ENCODE results near the gene B3GNT3. TPM values are rescaled to one million over a fixed set of nuclear protein-coding genes. Genes with fewer than 3 reads are reported as not detected.

B3GNT3 gene
- total and polyA plus RNA-seq, 2 of the 8 experiments (the other 6 are each of a cell fraction or from before 2014, with no cell fraction given): 1.5 TPM

Small RNAs within 50 kb of the gene (small RNA-seq; reads per million reads assigned to genes)
- gene SNORA68 (ENCODE audit: insufficient read depth): not detected

Other genes with a start within 250 kb of the B3GNT3 start
- gene COLGALT1, start 239.5 kb upstream of the B3GNT3 start, total RNA-seq (2021; fragmentation: NEBNext Ultra II Directional; extraction: Animal tissue kit (Norgen Biotek cat#: 25700)): 40.4 and 44.7 TPM in 2 replicates
- gene COLGALT1, start 239.5 kb upstream of the B3GNT3 start, polyA plus RNA-seq (2011; rRNA removed): 58.1 and 62.8 TPM in 2 replicates
- gene UNC13A, start 106.8 kb upstream of the B3GNT3 start, total RNA-seq (2021; fragmentation: NEBNext Ultra II Directional; extraction: Animal tissue kit (Norgen Biotek cat#: 25700)): 45.0 and 47.6 TPM in 2 replicates
- gene UNC13A, start 106.8 kb upstream of the B3GNT3 start, polyA plus RNA-seq (2011; rRNA removed): 13.1 and 15.8 TPM in 2 replicates
- gene MAP1S, start 75.7 kb upstream of the B3GNT3 start, total RNA-seq (2021; fragmentation: NEBNext Ultra II Directional; extraction: Animal tissue kit (Norgen Biotek cat#: 25700)): 115 and 116 TPM in 2 replicates
- 66.7 and 161 TPM in 2 replicates for gene MAP1S, start 75.7 kb upstream of the B3GNT3 start, polyA plus RNA-seq (2011; rRNA removed)
- 25.9 and 27.0 TPM in 2 replicates for gene FCHO1, start 43.7 kb upstream of the B3GNT3 start, total RNA-seq (2021; fragmentation: NEBNext Ultra II Directional; extraction: Animal tissue kit (Norgen Biotek cat#: 25700))
- gene FCHO1, start 43.7 kb upstream of the B3GNT3 start, polyA plus RNA-seq (2011; rRNA removed): 13.0 and 19.5 TPM in 2 replicates
- gene INSL3, start 26.4 kb downstream of the B3GNT3 start, total RNA-seq (2021; fragmentation: NEBNext Ultra II Directional; extraction: Animal tissue kit (Norgen Biotek cat#: 25700)): 0.41 and 1.2 TPM in 2 replicates
- gene INSL3, start 26.4 kb downstream of the B3GNT3 start, polyA plus RNA-seq (2011; rRNA removed): 1.1 and 1.5 TPM in 2 replicates
- gene JAK3, start 52.8 kb downstream of the B3GNT3 start, total RNA-seq (2021; fragmentation: NEBNext Ultra II Directional; extraction: Animal tissue kit (Norgen Biotek cat#: 25700)): 3.2 and 4.0 TPM in 2 replicates
- gene JAK3, start 52.8 kb downstream of the B3GNT3 start, polyA plus RNA-seq (2011; rRNA removed): 4.7 TPM in 2 replicates
- gene RPL18A, start 64.8 kb downstream of the B3GNT3 start, total RNA-seq (2021; fragmentation: NEBNext Ultra II Directional; extraction: Animal tissue kit (Norgen Biotek cat#: 25700)): 2,749 and 2,894 TPM in 2 replicates
- 3,938 and 5,258 TPM in 2 replicates for gene RPL18A, start 64.8 kb downstream of the B3GNT3 start, polyA plus RNA-seq (2011; rRNA removed)
- gene SLC5A5, start 76.8 kb downstream of the B3GNT3 start, total RNA-seq (2021; fragmentation: NEBNext Ultra II Directional; extraction: Animal tissue kit (Norgen Biotek cat#: 25700)): 1.2 and 1.5 TPM in 2 replicates
- gene SLC5A5, start 76.8 kb downstream of the B3GNT3 start, polyA plus RNA-seq (2011; rRNA removed): 1.8 and 2.2 TPM in 2 replicates
- gene CCDC124, start 137.9 kb downstream of the B3GNT3 start, total RNA-seq (2021; fragmentation: NEBNext Ultra II Directional; extraction: Animal tissue kit (Norgen Biotek cat#: 25700)): 101 and 103 TPM in 2 replicates
- 95.2 and 135 TPM in 2 replicates for gene CCDC124, start 137.9 kb downstream of the B3GNT3 start, polyA plus RNA-seq (2011; rRNA removed)
- 9.3 and 11.0 TPM in 2 replicates for gene KCNN1, start 172.0 kb downstream of the B3GNT3 start, total RNA-seq (2021; fragmentation: NEBNext Ultra II Directional; extraction: Animal tissue kit (Norgen Biotek cat#: 25700))
- 12.5 and 19.3 TPM in 2 replicates for gene KCNN1, start 172.0 kb downstream of the B3GNT3 start, polyA plus RNA-seq (2011; rRNA removed)
- 6.2 and 6.9 TPM in 2 replicates for gene ARRDC2, start 213.0 kb downstream of the B3GNT3 start, total RNA-seq (2021; fragmentation: NEBNext Ultra II Directional; extraction: Animal tissue kit (Norgen Biotek cat#: 25700))
- gene ARRDC2, start 213.0 kb downstream of the B3GNT3 start, polyA plus RNA-seq (2011; rRNA removed): 5.4 and 5.8 TPM in 2 replicates